HG02763 (cell line): ENCODE results near the gene PAN3.
A peak's percentile ranks its signal among the peaks of the same experiment; 100 is the strongest.
"Not testable (repeated sequence)": the region's sequence is repeated elsewhere in the genome, so short reads cannot be mapped to it uniquely, and the experiment has no call there.

Experiments
- ATAC-seq: cut with Tn5 transposase; IDR thresholded peaks from one replicate; pipeline ENCODE4 v1.9.1; 2021; ENCODE audit warnings: mild to moderate bottlenecking, moderate library complexity; ENCODE audit not compliant: unreplicated experiment

The PAN3 gene, protein sequence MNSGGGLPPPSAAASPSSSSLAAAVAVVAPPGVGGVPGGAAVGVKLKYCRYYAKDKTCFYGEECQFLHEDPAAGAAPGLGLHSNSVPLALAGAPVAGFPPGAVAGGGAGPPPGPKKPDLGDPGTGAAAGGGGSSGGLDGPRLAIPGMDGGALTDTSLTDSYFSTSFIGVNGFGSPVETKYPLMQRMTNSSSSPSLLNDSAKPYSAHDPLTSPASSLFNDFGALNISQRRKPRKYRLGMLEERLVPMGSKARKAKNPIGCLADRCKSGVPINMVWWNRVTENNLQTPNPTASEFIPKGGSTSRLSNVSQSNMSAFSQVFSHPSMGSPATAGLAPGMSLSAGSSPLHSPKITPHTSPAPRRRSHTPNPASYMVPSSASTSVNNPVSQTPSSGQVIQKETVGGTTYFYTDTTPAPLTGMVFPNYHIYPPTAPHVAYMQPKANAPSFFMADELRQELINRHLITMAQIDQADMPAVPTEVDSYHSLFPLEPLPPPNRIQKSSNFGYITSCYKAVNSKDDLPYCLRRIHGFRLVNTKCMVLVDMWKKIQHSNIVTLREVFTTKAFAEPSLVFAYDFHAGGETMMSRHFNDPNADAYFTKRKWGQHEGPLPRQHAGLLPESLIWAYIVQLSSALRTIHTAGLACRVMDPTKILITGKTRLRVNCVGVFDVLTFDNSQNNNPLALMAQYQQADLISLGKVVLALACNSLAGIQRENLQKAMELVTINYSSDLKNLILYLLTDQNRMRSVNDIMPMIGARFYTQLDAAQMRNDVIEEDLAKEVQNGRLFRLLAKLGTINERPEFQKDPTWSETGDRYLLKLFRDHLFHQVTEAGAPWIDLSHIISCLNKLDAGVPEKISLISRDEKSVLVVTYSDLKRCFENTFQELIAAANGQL

DNA sequence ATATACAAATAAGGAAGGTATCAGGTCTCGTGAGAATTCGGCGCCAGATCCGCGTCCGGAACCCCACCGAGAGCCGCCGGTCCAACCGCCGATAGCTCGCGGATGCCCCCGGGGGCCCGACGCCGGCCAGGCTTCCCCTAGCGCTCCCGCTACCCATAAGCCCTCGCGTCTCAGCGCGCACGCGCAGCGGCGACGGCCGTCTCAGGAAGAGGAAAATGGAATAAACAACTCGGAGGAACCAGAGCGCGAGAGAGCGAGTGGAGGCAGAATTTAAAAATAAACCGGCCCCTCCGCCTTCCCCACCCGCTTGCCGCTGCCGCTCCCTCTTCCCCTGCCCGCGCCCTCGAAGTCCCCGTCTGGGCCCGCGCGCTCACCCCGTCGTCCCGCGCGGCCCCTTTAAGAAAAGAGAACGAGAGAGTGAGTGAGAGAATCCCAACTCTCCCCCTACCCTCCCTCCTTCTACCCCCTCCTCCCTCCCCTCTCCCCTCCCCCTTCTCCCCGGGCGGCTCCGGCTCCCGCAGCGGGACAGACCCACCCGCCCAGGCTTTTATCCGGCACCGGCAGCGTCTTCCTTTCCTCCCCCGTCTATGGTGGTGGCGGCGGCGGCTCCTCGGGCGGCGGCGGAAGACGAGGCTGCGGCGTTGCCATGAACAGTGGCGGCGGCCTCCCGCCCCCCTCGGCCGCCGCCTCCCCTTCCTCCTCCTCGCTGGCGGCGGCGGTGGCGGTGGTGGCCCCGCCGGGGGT, at the start of gene PAN3:
Gene PAN3, plus strand, starts transcription at position 534 of the 744 bp plus-strand sequence. Its CDS starts 113 bp downstream, at position 647.
- ATAC-seq: peak; percentile 58

DNA sequence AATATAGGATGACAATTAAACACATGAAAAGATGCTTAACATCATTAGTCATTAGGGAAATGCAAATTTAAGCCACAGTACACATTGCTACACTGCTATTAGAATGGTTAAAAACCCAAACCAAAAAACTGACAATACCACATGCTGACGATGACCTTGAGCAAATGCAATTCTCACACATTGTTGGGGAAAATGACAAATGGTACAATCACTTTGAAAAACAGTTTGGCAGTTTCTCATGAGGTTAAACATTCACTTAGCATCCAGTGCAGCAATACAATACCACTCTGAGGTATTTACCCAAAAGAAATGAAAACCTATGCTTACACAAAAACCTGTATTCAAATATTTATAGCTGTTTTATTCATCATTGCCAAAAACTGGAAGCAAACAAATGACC, 49.3 kb upstream of the PAN3 start:
- ATAC-seq: no peak

DNA sequence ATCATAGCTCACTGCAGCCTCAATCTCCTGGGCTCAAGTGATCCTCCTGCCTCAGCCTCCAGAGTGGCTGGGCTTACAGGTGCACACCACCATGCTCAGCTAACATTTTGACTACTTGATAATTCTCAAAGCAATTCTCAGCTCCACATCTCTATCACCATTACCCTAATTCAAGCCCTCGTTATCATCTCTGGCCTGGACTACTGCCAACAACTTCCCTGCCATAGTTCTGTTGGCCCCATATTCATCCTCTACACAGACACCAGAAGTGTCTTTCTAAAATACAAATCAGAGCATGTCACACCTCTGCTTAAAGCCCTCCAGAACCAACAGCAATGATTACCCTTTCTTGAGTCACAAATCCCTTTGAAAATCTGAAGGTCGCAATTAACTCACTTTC, 45.9 kb upstream of the PAN3 start:
- no peak for ATAC-seq

DNA sequence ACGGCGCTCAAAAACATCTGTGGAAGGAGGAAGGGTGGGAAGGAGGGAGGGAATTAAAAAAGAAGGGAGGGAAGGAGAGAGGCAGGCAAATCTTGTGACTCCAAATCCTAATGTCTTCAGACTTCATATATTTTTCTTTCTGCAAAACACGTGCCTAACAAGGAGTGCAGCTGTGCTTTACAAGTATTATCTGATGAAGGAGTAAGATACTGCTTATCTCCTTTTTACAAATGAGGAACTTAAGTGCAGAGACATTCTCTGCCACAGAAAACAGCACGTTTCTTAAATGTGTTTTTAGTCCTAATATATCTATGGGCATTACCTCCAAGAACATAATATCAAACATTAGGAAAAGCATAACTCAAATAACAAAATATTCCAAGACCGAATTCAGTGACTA, 44.5 kb upstream of the PAN3 start:
- ATAC-seq: no peak

DNA sequence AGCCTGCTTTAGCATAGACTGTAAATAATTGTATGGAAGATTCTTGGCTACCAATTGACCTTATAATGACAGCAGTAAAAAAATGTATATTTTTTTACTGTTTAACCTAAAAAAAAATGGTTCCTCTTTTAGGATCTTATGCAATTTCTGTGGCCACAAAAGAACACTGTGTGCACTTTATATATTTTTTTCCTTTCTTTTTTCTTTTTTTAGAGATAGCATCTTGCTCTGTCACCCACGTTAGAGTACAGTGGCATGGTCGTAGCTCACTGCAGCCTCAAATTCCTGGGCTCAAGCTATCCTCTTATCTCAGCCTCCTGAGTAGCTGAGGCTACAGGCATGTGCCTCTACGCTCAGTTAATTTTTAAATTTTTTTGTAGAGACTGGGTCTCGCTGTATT, 44.0 kb upstream of the PAN3 start:
- no peak for ATAC-seq

DNA sequence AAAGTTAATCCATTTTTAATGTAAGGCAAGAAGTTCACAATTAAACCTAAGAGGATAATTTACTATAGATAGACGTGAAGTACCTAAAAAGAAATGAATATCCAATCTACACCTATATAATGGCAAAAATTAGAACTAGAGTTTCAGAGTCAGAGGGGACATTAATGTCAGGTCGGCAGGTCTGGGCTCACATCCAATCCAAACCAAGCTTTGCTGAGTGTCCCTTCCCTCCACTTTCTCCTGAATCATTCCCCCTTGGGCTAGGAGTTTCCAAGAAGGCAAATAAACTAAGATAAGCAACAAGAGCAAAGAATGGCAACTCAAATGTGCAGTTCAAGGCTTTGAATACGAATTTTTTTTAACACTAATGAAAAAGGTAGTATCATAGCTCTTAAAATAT, 40.8 kb upstream of the PAN3 start:
- no peak for ATAC-seq

DNA sequence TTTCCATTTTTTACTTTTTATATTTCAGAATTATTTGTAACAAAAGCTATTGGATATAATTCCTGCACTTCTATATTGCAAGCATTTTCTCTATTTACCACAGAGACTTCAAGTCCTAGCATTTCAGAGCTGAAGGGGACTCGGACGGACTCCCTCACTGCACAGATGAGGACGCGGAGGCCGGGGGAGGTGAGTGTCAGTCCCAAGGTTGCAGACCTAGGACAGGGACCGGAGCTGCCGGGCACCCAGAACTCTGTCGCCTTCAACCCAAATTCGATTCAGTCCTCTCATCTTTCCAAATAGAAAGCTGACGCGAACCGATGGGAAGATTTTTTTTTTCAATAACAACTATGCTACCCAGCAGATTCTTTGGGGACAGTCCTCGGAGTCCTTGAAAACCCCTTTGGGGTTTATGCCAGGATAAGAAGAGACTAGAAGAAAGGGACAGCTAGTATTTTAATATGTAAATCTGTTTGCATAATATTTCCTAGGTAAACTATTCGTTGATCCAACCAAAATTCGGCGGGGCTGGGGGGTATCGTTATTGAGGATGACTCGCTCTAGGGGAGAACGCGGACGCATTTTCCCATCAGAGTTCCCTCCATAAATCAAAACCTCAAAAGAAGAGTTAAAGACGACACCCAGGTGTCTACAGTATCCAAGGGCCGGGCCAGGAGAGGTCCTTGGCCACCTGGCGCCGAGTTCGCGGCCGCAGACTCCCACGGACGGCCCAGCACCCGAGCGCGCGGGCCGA, 38.8 kb upstream of the PAN3 start:
- ATAC-seq: no peak

DNA sequence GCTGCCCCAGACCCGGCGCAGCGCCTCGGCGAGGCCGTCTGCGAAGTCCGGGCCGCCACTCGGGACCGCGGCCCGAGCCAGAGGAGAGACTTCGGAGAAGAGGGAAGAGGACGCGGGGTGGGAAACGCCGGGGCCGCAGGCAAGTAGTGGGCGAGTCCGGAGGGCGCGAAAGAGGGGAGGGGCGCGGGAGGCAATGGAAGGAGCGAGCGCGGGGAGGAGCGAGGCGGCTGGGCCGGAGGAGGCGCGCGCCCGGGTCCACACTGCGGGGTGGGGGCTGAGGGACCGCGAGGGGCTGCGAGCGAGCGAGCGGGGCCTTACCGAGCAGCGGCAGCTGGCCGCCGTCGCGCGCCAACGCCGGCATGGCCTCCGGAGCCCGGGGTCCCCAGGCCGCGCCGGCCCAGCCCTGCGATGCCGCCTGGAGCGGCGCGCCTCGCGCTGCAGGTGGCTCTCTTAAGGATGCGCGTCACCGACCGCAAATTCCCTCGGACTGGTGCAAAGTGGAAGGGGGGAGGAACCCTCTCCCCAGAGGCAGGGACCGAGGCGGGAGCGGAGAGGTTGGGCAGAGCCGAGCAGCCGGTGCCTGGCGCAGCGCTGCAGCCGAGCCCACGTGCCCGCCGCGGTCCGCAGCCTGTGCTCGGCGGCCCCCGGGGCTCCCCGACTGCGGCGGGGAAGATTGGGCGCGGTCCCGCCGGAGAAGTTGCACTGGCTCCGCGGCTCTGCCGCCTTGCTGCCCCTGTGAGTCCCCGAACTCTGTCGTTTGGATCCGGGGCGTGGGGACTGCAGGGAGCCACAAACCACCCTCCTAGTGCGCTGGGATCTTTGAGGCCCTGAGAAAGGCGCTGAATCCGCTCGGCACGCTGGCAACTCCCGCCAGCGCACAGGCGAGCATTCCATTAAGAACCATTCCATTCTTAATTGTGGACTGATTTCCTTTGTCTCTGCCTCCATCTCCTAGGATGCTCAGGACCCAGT, 37.9 kb upstream of the PAN3 start, which contains the start of gene FLT3:
Gene FLT3, minus strand, starts transcription at position 427 of the 972 bp plus-strand sequence. Its CDS starts 66 bp downstream, at position 361.
- ATAC-seq: no peak

DNA sequence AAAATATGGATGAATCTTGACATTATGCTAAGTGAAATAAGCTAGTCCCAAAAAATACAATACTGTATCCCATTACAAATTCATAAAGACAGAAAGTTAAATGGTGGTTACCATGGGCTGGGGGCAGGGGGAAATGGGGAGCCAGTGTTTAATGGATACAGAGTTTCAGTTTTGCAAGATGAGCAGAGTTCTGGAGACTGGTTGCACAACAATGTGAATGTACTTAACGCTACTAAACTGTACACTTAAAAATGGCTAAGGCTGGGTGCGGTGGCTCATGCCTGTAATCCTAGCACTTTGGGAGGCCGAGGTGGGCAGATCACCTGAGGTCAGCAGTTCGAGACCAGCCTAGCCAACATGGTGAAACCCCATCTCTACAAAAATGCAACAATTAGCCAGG, 36.5 kb upstream of the PAN3 start:
- ATAC-seq: not testable (repeated sequence)

DNA sequence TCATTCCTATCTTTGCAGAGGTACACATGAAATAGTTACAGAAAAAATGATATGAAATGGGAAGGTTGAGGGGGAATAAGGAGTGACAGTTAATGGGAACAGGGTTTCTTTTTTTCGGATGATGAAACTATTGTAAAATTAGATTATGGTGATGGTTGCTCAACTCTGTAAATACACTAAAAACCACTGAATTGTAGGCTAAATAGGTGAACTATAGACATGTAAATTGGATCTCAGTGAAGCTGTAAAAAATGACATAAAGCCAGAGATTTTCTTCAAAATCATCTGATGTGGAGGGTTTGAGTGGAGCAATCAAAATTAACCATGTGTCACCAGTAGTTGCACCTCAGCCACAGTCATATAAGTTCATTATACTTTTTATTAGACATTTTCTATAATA, 31.4 kb upstream of the PAN3 start:
- ATAC-seq: no peak

DNA sequence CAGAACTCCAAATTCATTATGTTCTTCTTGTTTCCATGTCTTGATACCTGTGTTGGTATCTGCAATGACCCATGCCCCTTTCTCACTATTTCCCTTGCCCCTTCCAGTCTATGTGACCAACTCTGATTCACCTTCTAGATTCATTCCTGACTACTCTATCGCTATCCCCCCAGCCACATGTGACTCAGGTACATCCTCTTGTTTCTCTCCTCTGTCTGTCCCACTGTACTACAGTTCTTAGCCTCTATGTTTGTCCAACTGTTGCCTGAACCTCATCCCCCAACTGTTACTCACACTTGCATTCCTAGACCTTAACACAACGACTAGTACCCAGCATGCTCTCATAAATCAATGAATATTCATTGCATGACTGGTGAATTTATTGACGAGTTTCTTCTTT, 27.9 kb upstream of the PAN3 start:
- no peak for ATAC-seq

DNA sequence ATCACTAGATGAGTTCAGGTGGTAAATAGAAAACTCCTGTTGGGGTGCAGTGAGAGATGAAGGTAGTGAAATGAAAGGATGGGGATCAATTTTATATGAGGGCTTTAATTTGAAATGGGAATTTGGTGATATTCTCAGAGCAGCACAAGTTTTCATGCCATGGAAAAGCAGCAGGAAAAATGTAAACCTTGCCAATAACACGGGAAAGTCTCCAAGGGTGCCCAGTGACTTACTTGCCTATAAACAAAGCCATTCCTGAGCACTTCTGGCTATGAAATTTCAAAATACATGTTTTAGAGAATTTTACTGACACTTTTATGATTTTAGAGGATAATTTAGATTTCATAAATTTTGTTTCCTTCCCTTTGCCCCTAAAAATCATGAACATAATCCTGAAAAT, 21.6 kb upstream of the PAN3 start:
- no peak for ATAC-seq

DNA sequence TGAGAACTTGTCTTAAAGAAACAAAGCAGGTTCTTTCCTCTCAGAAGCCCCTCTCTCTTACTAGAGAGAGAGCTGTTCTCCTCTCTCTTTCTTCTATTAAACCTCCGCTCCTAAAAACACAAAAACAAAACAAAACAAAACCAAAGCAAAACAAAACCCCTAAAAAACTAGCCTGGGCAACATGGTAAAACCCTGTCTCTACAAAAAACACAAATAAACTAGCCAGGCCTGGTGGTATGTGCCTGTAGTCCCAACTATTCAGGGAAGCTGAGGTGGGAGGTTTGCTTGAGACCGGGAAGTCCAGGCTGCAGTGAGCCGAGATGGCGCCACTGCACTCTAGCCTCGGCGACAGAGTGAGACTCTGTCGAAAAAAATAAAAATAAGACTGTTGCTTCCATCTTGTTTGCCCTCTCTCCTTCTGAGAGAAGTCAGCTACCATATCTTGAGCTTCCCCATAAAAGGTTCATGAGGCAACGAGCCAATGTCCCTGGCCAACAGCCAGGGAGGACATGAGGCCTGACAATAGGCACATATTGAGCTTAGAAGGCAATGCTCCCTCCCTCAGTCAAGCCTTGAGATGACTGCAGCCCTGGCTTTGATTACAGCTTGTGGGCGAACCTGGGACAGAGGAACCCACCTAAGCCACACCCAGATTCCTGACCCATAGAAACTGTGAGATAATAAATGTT, 20.5 kb upstream of the PAN3 start:
- ATAC-seq: no peak

DNA sequence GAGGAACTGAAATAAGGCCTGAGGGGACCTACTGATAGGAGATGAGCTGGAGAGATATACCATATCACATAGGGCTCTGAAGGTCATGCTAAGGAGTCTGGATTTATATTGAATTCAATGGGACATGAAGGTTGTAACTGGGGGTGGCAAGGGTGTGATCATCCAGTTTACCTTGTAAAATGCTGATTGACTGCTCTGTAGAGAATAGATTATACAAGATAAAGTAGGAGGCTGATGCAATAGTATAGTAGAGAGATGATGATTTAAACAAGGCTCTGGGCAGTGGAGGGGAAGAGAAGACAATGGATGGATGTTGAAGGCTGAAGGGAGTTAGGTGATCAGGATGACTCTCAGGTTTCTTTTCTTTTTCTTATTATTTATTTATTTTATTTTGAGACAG, 18.0 kb upstream of the PAN3 start:
- ATAC-seq: no peak

DNA sequence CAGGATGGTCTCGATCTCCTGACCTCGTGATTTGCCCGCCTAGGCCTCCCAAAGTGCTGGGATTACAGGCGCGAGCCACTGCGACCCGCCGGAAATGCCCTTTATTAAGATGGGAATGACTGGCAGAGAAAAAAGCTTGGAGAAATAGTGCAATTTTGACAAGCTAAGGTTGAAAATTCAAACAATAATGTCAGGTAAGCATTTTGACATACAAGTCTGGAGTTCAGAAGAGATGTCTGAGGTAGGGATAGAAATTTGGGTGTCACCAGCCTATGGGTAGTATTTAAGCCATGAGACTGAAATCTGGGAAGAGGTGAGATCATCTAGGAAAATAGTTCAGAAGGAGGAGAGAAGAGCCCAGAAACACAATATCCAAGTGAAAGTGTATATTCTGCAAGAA, 17.1 kb upstream of the PAN3 start:
- ATAC-seq: no peak

DNA sequence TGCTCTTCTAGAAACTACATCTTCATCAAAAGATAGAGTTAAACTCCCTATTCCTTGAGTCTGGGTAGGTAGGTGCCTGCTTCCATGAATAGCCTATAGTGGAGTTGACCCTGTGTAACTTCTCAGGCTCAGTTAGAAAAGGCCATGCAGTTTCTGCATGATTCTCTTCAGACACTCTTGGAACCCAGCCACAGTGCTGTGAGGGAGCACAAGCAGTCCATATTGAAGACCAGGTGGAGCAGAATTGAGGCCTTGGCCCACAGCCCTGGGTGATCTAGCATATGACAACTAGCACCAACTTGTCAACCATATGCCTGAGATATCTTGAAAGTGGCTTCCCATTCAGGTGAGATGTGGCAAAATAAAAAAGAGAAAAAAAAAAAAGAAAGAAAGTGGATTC, 10.3 kb upstream of the PAN3 start:
- ATAC-seq: no peak

DNA sequence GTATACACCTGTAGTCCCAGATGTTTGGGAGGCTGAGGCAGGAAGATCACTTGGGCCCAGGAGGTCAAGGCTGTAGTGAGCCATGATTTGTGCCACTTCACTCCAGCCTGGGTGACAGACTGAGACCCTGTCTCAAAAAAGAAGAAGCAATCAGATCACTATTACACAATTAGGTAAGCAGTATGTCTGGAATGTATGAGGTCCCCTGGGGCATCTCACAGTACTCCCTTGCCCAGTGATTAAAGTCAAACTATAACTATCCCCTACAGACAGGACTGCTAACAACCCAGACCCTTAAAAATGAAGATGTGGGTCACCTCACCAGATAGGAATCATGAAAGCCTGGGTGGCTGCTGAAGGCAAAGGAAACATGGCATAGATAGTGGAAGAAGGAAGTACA, 9.4 kb upstream of the PAN3 start:
- no peak for ATAC-seq

DNA sequence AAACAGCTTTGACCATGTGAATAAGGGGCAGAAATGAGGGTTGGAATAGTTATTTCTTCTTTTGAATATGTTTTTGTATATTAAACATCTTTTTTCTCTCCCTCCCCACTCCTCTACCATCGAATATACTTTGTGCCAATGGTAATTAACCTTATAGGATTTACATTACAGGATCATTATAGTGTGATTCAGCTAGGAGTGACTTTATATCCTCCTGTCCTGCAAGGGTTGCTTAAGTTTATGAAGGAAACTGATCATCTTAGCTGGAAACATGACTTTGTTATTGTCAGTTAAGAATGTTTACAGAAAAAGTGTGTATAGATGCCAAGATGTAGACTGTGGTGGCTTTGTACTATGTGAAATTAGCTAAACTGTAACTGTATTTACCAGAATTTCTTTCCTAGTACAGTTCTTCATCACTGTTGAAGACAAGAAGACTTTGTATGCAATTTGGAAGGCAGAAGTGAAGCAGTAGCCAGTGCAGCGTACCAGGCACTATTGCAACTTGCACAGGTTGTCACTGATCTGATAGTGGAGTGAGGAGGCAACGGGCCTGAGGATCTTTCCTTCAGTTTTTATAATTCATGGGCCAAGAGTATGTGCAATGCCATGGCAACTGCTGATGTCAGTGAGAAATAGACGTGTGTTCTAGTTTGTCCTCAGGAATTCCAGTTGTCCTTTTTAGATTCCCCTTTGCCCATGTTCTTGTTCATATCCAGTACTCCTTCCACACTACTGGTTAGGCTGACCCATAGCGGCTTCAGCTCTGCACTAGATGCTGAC, 8.2 kb upstream of the PAN3 start:
- ATAC-seq: no peak
